Muscle layer of colon (tissue), 2 donors: ENCODE results near the gene PLSCR3.

Experiments used
- H3K27ac ChIP-seq: one replicate; pipeline ENCODE4 v1.7.0; 2013; ENCODE audit warnings: low read depth, mild to moderate bottlenecking, low read length, moderate library complexity
- H3K27me3 ChIP-seq, 2 donors: one replicate each; pipeline ENCODE4 v1.7.0; 2013; ENCODE audit warnings: low read length in 2 of 2, mild to moderate bottlenecking in 2 of 2; ENCODE audit not compliant: insufficient read depth in 2 of 2, control insufficient read depth in 1 of 2
- H3K36me3 ChIP-seq: one replicate; pipeline ENCODE4 v1.7.0; 2013; ENCODE audit warnings: mild to moderate bottlenecking, low read length; ENCODE audit not compliant: insufficient read depth
- H3K4me1 ChIP-seq: one replicate; pipeline ENCODE4 v1.7.0; 2013; ENCODE audit warnings: mild to moderate bottlenecking, low read length; ENCODE audit not compliant: insufficient read depth
- H3K4me3 ChIP-seq, 2 donors: one replicate each; pipeline ENCODE4 v1.7.0; 2013; ENCODE audit warnings: low read length in 2 of 2, low read depth in 1 of 2, mild to moderate bottlenecking in 1 of 2, moderate library complexity in 1 of 2
- H3K9ac ChIP-seq: one replicate; pipeline ENCODE4 v1.7.0; 2013; ENCODE audit warnings: low read length
- H3K9me3 ChIP-seq: one replicate; pipeline ENCODE4 v1.7.0; 2013; ENCODE audit warnings: mild to moderate bottlenecking, low read length
- donor health status: abdominal sarcoma.
- donor health status: Adenocarcinoma of cecum.

Gene PLSCR3

DNA sequence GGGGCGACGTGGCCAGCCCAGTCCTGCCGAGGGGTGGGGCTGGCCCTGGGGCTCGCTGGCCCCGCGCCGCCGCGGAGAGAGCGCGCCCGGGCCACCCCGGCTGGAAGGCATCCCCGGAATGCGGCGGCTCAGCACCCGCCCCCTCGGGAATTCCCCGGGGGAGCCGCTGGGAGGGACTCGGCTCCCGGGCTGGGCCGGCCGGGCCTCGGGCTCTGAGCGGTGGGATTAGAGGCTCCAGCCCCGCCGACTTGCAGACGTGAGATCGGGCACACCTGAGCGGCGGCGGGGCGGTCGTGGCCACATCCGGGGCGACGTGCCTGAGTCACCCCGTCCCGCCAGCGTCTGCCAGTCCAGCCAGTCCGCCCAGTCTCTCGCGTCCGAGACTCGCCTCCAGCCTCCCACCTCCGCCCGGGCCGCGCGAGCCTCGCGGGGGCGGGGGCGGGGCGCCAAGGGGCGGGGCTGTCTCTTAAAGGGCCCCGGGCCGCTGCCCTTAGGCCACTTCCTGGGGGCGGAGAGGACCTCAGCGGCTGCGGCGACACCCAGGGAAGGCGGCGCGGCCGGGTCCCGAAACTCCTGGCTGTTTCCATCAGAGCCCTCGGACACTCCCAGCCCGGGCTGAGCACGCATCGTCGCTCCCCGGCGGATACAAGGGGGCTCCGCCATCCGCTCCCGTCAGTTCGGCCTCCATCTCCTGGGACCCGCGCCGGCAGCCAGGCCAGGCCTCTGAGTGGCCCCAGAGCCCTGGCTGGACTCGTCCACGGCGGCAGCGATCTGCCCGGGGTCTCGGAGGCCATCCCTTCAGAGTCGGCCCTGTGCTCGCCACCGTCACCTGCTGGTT lies 42.4 kb downstream of the PLSCR3 start, which contains the start of gene KCTD11:
KCTD11 (plus strand) TSS at position 498 of the 838 bp plus-strand sequence.
- H3K27ac ChIP-seq: peak within 1 kb of the TSS; percentile 93
- peak within 1 kb of the TSS; percentile 43 to 88 for H3K4me3 ChIP-seq
- peak within 1 kb of the TSS; percentile 93 for H3K9ac ChIP-seq
- no peaks in the 10 kb centered on the region for H3K27me3 ChIP-seq
- peaks cover 42% of the 10 kb centered on the region for H3K4me1 ChIP-seq
- H3K9me3 ChIP-seq: no peaks in the 10 kb centered on the region
- no peaks in the 10 kb centered on the region for H3K36me3 ChIP-seq

DNA sequence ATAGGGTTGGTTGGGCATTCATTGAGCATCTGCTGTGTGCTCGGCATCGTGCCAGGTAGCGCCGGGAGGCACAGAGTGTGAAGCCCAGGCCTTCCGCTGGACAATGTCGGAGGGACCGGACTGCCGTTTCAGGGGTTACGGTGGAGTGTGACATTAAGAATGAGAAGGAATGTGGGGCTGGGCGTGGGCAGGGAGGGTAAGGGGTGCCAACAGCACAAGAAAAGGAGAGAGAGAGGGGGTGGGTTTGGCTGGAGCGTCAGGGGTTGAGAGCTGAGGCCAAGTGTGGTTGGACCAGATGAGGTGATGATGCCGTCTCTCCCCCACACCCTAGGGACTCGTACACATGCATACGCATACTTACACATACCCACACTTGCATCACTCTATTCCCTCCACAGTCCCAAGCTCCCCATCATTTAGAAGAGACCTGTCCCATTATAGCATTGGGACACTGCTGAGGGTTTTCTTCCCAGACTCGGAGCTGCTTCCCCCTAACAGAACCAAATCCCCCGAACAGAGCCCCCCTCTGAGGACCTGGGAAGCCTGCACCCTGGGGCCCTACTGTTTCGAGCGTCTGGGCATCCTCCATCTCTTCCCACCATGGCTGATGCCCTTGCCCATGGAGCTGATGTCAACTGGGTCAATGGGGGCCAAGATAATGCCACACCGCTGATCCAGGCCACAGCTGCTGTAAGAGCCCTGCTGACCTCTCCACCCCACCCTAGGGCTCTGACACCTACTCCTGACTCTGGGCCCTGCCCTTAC lies 45.7 kb downstream of the PLSCR3 start:
- H3K27ac ChIP-seq: no peak overlapping the region
- no peak overlapping the region for H3K9ac ChIP-seq

DNA sequence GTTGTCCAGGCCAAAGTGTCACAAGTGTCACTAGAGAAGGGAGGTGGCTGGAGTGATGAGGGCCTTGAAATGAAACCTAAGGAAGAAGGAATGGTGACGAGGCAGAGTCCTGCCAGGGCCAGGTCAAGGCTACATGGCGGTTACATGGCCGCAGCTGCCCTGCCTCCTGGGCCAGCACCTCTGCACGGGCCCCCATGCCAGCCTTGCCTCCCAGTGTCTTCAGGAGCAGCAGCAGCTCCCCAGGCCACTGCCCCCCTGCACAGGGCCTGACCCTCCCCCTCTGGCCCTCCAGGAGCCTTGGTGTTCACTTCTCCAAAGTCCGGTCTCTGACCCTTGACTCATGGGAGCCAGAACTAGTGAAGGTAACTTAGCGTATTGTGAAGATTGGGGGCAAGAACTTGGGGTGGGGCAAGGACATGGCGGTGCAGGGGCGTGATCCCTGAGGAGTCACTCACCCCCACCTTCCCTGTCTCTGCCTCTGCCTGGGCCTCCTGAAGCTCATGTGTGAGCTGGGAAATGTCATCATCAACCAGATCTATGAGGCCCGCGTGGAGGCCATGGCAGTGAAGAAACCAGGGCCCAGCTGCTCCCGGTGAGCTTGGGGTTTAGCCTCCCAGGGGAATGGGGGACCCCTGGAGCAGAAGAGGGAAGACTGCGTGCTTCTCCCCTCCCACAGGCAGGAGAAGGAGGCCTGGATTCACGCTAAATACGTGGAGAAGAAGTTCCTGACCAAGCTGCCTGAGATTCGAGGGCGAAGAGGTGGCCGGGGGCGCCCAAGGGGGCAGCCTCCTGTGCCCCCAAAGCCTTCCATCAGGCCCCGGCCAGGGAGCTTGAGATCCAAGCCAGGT lies 46.5 kb downstream of the PLSCR3 start:
- Histone ChIP-seq H3K9ac (no peak overlapping the region), H3K36me3 (no peaks in the 10 kb centered on the region), H3K4me3 (no peak overlapping the region), H3K27ac (no peak overlapping the region), H3K9me3 (no peaks in the 10 kb centered on the region), H3K4me1 (peaks cover 9% of the 10 kb centered on the region), H3K27me3 (peaks cover 0 to 10% of the 10 kb centered on the region in 2 donors)

More for the DNA sequence above, 45.7 kb downstream of the PLSCR3 start:
- H3K36me3 ChIP-seq: no peaks in the 10 kb centered on the region
- no peak overlapping the region for H3K4me3 ChIP-seq
- H3K4me1 ChIP-seq: peaks cover 17% of the 10 kb centered on the region
- H3K9me3 ChIP-seq: no peaks in the 10 kb centered on the region
- H3K27me3 ChIP-seq: peaks cover 0 to 2% of the 10 kb centered on the region in 2 donors

DNA sequence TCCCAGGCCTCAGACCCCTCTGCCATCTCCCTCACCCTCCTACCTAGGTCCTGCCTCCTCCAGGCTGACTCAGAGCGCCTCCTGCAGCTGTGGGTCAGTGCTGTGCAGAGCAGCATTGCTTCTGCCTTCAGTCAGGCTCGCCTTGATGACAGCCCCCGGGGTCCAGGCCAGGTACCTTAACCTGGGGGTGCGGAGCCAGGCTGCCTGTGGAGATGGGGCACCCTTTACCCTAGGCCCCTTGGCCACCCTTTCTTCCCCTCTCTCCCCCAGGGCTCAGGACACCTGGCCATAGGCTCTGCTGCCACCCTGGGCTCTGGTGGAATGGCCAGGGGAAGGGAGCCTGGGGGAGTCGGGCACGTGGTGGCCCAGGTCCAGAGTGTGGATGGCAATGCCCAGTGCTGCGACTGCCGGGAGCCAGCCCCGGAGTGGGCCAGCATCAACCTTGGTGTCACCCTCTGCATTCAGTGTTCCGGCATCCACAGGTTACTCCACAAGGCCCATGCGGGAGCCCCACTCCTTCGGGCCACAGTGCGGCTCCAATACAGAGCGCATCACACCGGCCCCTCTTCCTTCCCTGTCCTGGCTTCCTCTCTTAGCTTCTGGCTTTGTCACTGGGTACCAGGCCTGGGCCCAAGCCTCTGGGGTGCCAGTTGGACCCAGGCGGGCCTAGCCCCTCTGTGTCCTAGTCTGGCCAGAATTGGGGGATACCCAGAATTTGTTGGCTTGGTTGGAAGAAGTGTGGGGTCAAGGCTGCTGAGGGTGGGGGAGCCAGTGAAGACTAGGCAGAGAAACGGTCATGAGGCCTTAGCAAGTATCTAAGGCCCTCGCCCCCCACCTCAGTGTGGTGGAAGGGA lies 47.3 kb downstream of the PLSCR3 start:
- Histone ChIP-seq H3K36me3 (no peaks in the 10 kb centered on the region), H3K9ac (no peak overlapping the region), H3K27ac (no peak overlapping the region), H3K4me3 (no peak overlapping the region), H3K9me3 (no peaks in the 10 kb centered on the region), H3K27me3 (peaks cover 0 to 10% of the 10 kb centered on the region in 2 donors), H3K4me1 (peaks cover 5% of the 10 kb centered on the region)

DNA sequence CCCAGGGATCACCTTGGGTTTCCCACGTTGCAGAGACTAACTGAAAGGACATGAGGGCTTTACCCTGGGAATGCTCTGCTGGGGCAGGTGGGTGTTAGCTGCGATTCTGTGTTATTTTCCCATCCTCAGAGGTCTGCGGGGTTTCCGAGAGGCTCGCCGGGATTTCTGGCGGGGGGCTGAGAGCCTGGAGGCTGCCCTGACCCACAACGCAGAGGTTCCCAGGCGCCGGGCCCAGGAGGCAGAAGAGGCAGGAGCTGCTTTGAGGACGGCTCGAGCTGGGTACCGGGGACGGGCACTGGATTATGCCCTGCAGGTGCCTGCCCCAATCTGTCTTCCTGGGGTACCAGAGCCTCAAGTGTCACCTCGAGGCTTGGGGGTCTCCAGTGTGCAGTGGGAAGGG lies 51.1 kb downstream of the PLSCR3 start:
- H3K4me3 ChIP-seq: no peak overlapping the region
- H3K9ac ChIP-seq: no peak overlapping the region
- no peaks in the 10 kb centered on the region for H3K4me1 ChIP-seq
- H3K9me3 ChIP-seq: no peaks in the 10 kb centered on the region
- no peaks in the 10 kb centered on the region for H3K36me3 ChIP-seq
- H3K27me3 ChIP-seq: peaks cover 0 to 33% of the 10 kb centered on the region in 2 donors
- H3K27ac ChIP-seq: no peak overlapping the region

DNA sequence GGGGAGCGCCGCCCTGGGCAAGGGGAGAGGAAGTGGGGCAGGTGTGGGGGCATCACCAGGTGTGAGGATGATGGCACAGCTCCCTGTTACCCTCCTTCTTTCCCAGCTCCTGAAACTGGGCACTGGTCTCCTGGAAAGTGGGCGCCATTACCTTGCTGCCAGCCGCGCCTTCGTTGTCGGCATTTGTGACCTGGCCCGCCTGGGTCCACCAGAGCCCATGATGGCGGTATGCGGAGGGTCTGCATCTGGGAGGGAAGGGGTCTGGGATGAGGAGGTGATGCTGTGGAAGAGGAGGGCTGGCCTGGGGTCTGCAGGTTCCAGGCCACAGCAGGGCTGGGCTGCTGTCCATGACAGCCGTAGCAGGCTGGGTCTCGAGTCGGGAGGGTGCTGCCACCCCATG lies 52.5 kb downstream of the PLSCR3 start:
- Histone ChIP-seq H3K4me1 (no peaks in the 10 kb centered on the region), H3K9me3 (no peaks in the 10 kb centered on the region), H3K36me3 (no peaks in the 10 kb centered on the region), H3K9ac (no peak overlapping the region), H3K27ac (no peak overlapping the region), H3K27me3 (peaks cover 0 to 39% of the 10 kb centered on the region in 2 donors), H3K4me3 (no peak overlapping the region)

DNA sequence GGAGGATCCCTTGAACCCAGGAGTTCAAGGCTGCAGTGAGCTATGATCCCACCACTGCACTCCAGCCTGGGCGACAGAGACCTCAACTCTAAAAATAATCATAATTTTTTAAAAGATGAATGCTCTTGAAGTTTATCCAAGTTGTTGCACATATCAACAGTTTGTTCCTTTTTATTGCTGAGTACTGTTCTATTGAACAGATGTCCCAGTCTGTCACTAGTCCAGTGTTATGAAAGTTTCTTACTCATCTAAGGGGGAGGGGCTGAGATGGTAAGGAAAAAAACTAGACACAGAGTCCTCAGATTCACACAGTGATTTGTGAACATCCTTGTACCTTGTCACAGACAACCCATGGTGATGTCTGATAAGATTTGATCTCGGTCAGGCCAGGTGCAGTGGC lies 54.1 kb downstream of the PLSCR3 start:
- H3K4me1 ChIP-seq: no peaks in the 10 kb centered on the region
- no peak overlapping the region for H3K4me3 ChIP-seq
- no peak overlapping the region for H3K27ac ChIP-seq
- H3K36me3 ChIP-seq: no peaks in the 10 kb centered on the region
- no peak overlapping the region for H3K9ac ChIP-seq
- peaks cover 0 to 55% of the 10 kb centered on the region in 2 donors for H3K27me3 ChIP-seq
- no peaks in the 10 kb centered on the region for H3K9me3 ChIP-seq
